T-cell (primary cell): ENCODE measurements around the gene GALNTL6. TPM values are rescaled to one million over a fixed set of nuclear protein-coding genes. Genes with fewer than 3 reads are reported as not detected.

ENCODE experiments used
- ATAC-seq, 4 experiments: fragments of 200-7000 bp in 3 of 4; fragments of 150-1000 bp in 1 of 4; cut with Tn5 transposase; replicated peaks in 1 of 4; 1 replicate in 3 of 4; 2 replicates in 1 of 4; pipeline ENCODE4 v1.10.0; 2021; ENCODE audit warnings: moderate library complexity in 3 of 4, mild to moderate bottlenecking in 2 of 4, moderate number of reproducible peaks in 1 of 4
- CTCF ChIA-PET, 2 donors: fragments of 300-600 bp; sonication (Branson Sonifier 250); formaldehyde crosslinking; loops; one replicate each; lab custom pipeline; 2022; ENCODE audit warnings: antibody characterized with exemption in 2 of 2; lab: Charles Lee
- POLR2A ChIA-PET, 2 donors: fragments of 300-600 bp; sonication (Branson Sonifier 250); formaldehyde crosslinking; loops; one replicate each; lab custom pipeline; 2022; ENCODE audit warnings: antibody characterized with exemption in 2 of 2; lab: Charles Lee
- DNase-seq, 35 experiments: peaks; one replicate each; pipeline versions ENCODE4 v3.0.0 to v3.0.0-alpha.2; 2013 to 2023
- H3K27ac ChIP-seq: one replicate; pipeline ENCODE4 v1.5.1; 2013; ENCODE audit warnings: low read length
- H3K27me3 ChIP-seq, 2 experiments: replicated peaks in 1 of 2; 1 replicate in 1 of 2; 2 replicates in 1 of 2; pipeline versions ENCODE4 v1.6.1 to v1.7.0; 2013; ENCODE audit warnings: low read length in 1 of 2, mixed read lengths in 1 of 2; ENCODE audit not compliant: control insufficient read depth in 2 of 2, insufficient read depth in 2 of 2; ENCODE audit errors: extremely low read depth in 1 of 2
- H3K36me3 ChIP-seq, 2 donors: 1 replicate in 1 of 2; 2 replicates in 1 of 2; pipeline versions ENCODE4 v1.6.1 to v1.7.0; 2013; ENCODE audit warnings: low read length in 1 of 2; ENCODE audit not compliant: control insufficient read depth in 2 of 2, insufficient read depth in 1 of 2; ENCODE audit errors: extremely low read depth in 1 of 2
- H3K4me1 ChIP-seq, 2 experiments: 1 replicate in 1 of 2; 2 replicates in 1 of 2; pipeline versions ENCODE4 v1.6.1 to v1.7.0; 2013; ENCODE audit warnings: low read length in 2 of 2, mixed read lengths in 1 of 2; ENCODE audit not compliant: insufficient read depth in 2 of 2, control insufficient read depth in 1 of 2; ENCODE audit errors: extremely low read depth in 1 of 2
- H3K4me3 ChIP-seq, 2 donors: 1 replicate in 1 of 2; 2 replicates in 1 of 2; pipeline versions ENCODE4 v1.5.1 to v1.7.0; 2013; ENCODE audit warnings: mild to moderate bottlenecking in 2 of 2, low read length in 1 of 2, moderate library complexity in 1 of 2; ENCODE audit not compliant: control insufficient read depth in 1 of 2; ENCODE audit errors: extremely low read depth in 1 of 2
- H3K9me3 ChIP-seq: 2 replicates; pipeline ENCODE4 v1.7.0; 2013
- H3K27ac Mint-ChIP-seq, 2 donors: one replicate each; pipeline ENCODE4 v1.8.0; 2020 to 2021; ENCODE audit warnings: mild to moderate bottlenecking in 2 of 2, mixed read lengths in 2 of 2
- H3K27me3 Mint-ChIP-seq, 2 donors: one replicate each; pipeline ENCODE4 v1.8.0; 2021 to 2022; ENCODE audit warnings: mixed read lengths in 2 of 2
- H3K36me3 Mint-ChIP-seq: one replicate; pipeline ENCODE4 v1.8.0; 2021; ENCODE audit warnings: mixed read lengths
- H3K4me1 Mint-ChIP-seq, 3 donors: one replicate each; pipeline ENCODE4 v1.8.0; 2020 to 2022; ENCODE audit warnings: mixed read lengths in 3 of 3, mild to moderate bottlenecking in 1 of 3
- H3K4me3 Mint-ChIP-seq, 3 donors: one replicate each; pipeline ENCODE4 v1.8.0; 2020 to 2022; ENCODE audit warnings: mild to moderate bottlenecking in 3 of 3, mixed read lengths in 3 of 3, moderate library complexity in 3 of 3
- H3K9me3 Mint-ChIP-seq, 3 donors: one replicate each; pipeline ENCODE4 v1.8.0; 2020 to 2022; ENCODE audit warnings: mixed read lengths in 3 of 3
- WGBS: methylation state at CpG from one replicate; pipeline ENCODE4 v1.1.5; 2013; ENCODE audit warnings: missing lambda C conversion rate; ENCODE audit not compliant: insufficient coverage; 5-methylcytosine and 5-hydroxymethylcytosine counted together
- total RNA-seq, 35 experiments: library from RNA in 6 of 35; stranded (reverse) in 6 of 35; fragments of 120-200 nt in 1 of 35; gene quantifications; one replicate each; pipeline versions ENCODE4 v1.2.1 to v1.2.4 and lab custom pipeline; 2013 to 2026

Gene GALNTL6
- total RNA-seq, 5 donors from 2014 or later (not counting 1 experiment from before 2014, with no cell fraction given), result not detected

DNA sequence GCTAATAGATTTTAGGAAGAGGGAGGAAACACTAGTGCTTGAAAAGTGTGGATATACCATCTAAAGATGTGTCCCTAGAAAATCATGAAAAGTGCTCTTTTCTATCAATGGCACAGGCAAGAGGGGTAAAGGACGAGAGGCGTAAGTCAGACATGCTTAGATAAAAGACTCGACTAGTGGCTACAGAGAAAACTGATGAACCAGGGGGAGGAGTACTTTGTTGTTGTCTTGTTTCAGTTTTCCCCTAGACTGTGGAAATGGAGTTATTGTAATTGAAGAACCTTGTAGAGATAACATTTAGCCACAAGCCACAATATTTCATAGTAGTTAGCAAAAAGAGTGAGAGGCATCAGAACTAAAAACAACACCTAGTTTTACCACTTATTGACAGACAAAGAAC lies 21.4 kb downstream of the GALNTL6 start:
- H3K4me1 Mint-ChIP-seq, result no peaks in the 10 kb centered on the region
- H3K9me3 Mint-ChIP-seq, result peaks cover 3 to 15% (median 5%) of the 10 kb centered on the region in 3 donors
- DNase-seq (no peak), ATAC-seq (no peak)
- no peak overlapping the region for H3K27ac Mint-ChIP-seq
- Histone ChIP-seq H3K27ac (no peak overlapping the region), H3K27me3 (no peaks in the 10 kb centered on the region), H3K4me1 (no peaks in the 10 kb centered on the region), H3K9me3 (no peaks in the 10 kb centered on the region), H3K36me3 (no peaks in the 10 kb centered on the region), H3K4me3 (no peak overlapping the region)
- CTCF ChIA-PET, result no interaction called here
- no peaks in the 10 kb centered on the region for H3K36me3 Mint-ChIP-seq
- H3K27me3 Mint-ChIP-seq, result no peaks in the 10 kb centered on the region
- POLR2A ChIA-PET, result no interaction called here
- H3K4me3 Mint-ChIP-seq, result no peak overlapping the region
- no CpG with 5 or more reads among the region's 3 CpGs for WGBS

DNA sequence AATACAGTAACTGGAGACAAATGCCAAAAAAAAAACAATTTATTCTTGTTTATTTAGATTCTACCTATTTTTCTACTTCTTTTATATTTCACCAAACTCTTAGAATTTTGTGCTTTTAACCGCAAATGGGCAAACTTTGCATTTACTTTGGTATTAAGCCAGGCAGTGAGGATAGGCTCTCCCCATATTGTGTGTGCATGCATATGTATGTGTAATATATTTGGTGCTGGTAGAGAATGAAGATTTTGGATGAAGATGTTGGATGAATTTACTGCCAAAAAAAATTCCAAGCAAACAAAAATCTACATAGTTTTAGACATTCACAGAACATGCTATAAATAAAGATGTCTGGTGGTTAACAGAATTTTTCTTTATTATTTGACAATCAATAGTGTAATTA lies 30.3 kb downstream of the GALNTL6 start:
- ATAC-seq (no peak), DNase-seq (no peak)
- no peak overlapping the region for H3K4me3 Mint-ChIP-seq
- H3K4me3 ChIP-seq, result no peak overlapping the region
- H3K36me3 Mint-ChIP-seq, result no peaks in the 10 kb centered on the region
- H3K27me3 Mint-ChIP-seq, result no peaks in the 10 kb centered on the region
- ChIA-PET POLR2A (no interaction called here), CTCF (no interaction called here)
- WGBS, result no CpG with 5 or more reads among the region's 1 CpG
- H3K27me3 ChIP-seq, result no peaks in the 10 kb centered on the region
- no peaks in the 10 kb centered on the region for H3K36me3 ChIP-seq
- H3K4me1 Mint-ChIP-seq, result no peaks in the 10 kb centered on the region
- no peaks in the 10 kb centered on the region for H3K9me3 ChIP-seq
- no peaks in the 10 kb centered on the region for H3K4me1 ChIP-seq
- no peak overlapping the region for H3K27ac Mint-ChIP-seq
- H3K27ac ChIP-seq, result no peak overlapping the region
- peaks cover 7 to 20% (median 10%) of the 10 kb centered on the region in 3 donors for H3K9me3 Mint-ChIP-seq

- Mint-ChIP-seq H3K4me1 (no peaks in the 10 kb centered on the region), H3K27me3 (no peaks in the 10 kb centered on the region), H3K4me3 (no peak overlapping the region), H3K9me3 (peaks cover 7 to 21% (median 9%) of the 10 kb centered on the region in 3 donors), H3K36me3 (no peaks in the 10 kb centered on the region), H3K27ac (no peak overlapping the region)
- WGBS, result no CpG with 5 or more reads among the region's 2 CpGs
- ATAC-seq (no peak), DNase-seq (no peak)
- Histone ChIP-seq H3K27ac (no peak overlapping the region), H3K36me3 (no peaks in the 10 kb centered on the region), H3K4me3 (no peak overlapping the region), H3K4me1 (no peaks in the 10 kb centered on the region), H3K27me3 (no peaks in the 10 kb centered on the region), H3K9me3 (no peaks in the 10 kb centered on the region)
- ChIA-PET POLR2A (no interaction called here), CTCF (no interaction called here)
Measured at GRCh38 chr4:171846232-171846631, 33.0 kb downstream of the GALNTL6 start.

DNA sequence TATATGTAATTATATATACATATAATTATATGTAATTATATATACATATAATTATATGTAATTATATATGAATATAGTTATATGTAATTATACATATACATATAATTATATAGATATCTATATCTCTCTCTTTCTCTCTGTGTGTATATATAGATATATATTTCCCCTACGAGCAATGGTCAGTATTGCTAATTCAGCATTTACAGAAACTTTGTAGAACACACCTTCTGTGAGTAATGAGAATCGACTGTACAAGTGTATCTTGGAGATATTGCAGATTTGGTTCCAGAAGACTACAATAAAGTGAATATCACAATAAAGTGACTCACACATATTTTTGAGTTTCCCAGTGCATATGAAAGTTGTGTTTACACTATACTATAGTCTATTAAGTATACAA lies 33.7 kb downstream of the GALNTL6 start:
- Histone ChIP-seq H3K4me1 (no peaks in the 10 kb centered on the region), H3K36me3 (no peaks in the 10 kb centered on the region), H3K27ac (no peak overlapping the region), H3K9me3 (no peaks in the 10 kb centered on the region), H3K27me3 (no peaks in the 10 kb centered on the region), H3K4me3 (no peak overlapping the region)
- ChIA-PET CTCF (no interaction called here), POLR2A (no interaction called here)
- no peak for ATAC-seq
- H3K36me3 Mint-ChIP-seq, result no peaks in the 10 kb centered on the region
- H3K9me3 Mint-ChIP-seq, result peaks cover 7 to 21% (median 9%) of the 10 kb centered on the region in 3 donors
- WGBS, result no CpG with 5 or more reads among the region's 2 CpGs
- DNase-seq, result no peak
- no peak overlapping the region for H3K27ac Mint-ChIP-seq
- H3K4me1 Mint-ChIP-seq, result no peaks in the 10 kb centered on the region
- H3K4me3 Mint-ChIP-seq, result no peak overlapping the region
- H3K27me3 Mint-ChIP-seq, result no peaks in the 10 kb centered on the region

- POLR2A ChIA-PET, result no interaction called here
- Mint-ChIP-seq H3K4me1 (no peaks in the 10 kb centered on the region), H3K27ac (no peak overlapping the region), H3K9me3 (peaks cover 4 to 15% (median 8%) of the 10 kb centered on the region in 3 donors), H3K4me3 (no peak overlapping the region), H3K27me3 (no peaks in the 10 kb centered on the region), H3K36me3 (no peaks in the 10 kb centered on the region)
- no peak overlapping the region for H3K4me3 ChIP-seq
- H3K36me3 ChIP-seq, result no peaks in the 10 kb centered on the region
- H3K4me1 ChIP-seq, result no peaks in the 10 kb centered on the region
- no peak overlapping the region for H3K27ac ChIP-seq
- CTCF ChIA-PET, result interaction anchor here in 1 of 2 donors (0.6 kb wide), 1 partner anchor 16 kb away, joined by 3 read pairs; no protein-coding TSS in a partner anchor
- DNase-seq (no peak), ATAC-seq (no peak)
- 80% methylated on average over 1 of the region's 1 CpG for WGBS
- no peaks in the 10 kb centered on the region for H3K9me3 ChIP-seq
- no peaks in the 10 kb centered on the region for H3K27me3 ChIP-seq
Measured at GRCh38 chr4:171847751-171848150, 34.5 kb downstream of the GALNTL6 start.

GRCh38 chr4:171849686-171850222 lies 36.5 kb downstream of the GALNTL6 start:
- H3K9me3 Mint-ChIP-seq, result peaks cover 3 to 17% (median 12%) of the 10 kb centered on the region in 3 donors
- 76% methylated on average over 5 of the region's 8 CpGs for WGBS
- H3K4me1 Mint-ChIP-seq, result no peaks in the 10 kb centered on the region
- CTCF ChIA-PET, result no interaction called here
- H3K27me3 ChIP-seq, result no peaks in the 10 kb centered on the region
- H3K4me1 ChIP-seq, result no peaks in the 10 kb centered on the region
- H3K36me3 ChIP-seq, result no peaks in the 10 kb centered on the region
- POLR2A ChIA-PET, result no interaction called here
- H3K4me3 Mint-ChIP-seq, result no peak overlapping the region
- H3K27ac ChIP-seq, result no peak overlapping the region
- H3K27ac Mint-ChIP-seq, result no peak overlapping the region
- DNase-seq (no peak), ATAC-seq (no peak)
- H3K27me3 Mint-ChIP-seq, result no peaks in the 10 kb centered on the region
- no peaks in the 10 kb centered on the region for H3K9me3 ChIP-seq
- no peak overlapping the region for H3K4me3 ChIP-seq
- no peaks in the 10 kb centered on the region for H3K36me3 Mint-ChIP-seq

DNA sequence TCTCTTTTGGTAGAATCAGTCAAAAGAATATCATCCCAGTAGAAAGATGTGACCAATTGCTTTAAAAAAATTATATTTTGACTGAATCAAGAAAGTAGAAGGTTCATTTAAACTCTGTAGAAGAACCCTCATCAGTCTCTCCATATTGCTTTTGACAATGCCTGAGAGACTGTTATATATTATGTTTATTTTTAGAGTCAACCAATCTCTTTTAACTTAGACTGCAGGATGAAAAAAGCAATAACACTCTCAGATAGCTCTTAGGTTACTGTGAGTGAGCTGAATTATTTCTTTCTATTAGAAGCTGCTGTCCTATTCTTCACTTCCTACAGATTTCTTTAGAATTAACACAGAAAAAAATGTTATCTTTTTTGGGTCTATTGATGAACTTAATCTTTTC lies 38.1 kb downstream of the GALNTL6 start:
- Mint-ChIP-seq H3K4me1 (no peaks in the 10 kb centered on the region), H3K36me3 (no peaks in the 10 kb centered on the region), H3K4me3 (no peak overlapping the region), H3K27me3 (no peaks in the 10 kb centered on the region), H3K9me3 (peaks cover 3 to 17% (median 12%) of the 10 kb centered on the region in 3 donors), H3K27ac (no peak overlapping the region)
- CTCF ChIA-PET, result no interaction called here
- Histone ChIP-seq H3K4me3 (no peak overlapping the region), H3K27ac (no peak overlapping the region), H3K4me1 (no peaks in the 10 kb centered on the region), H3K9me3 (no peaks in the 10 kb centered on the region), H3K27me3 (no peaks in the 10 kb centered on the region), H3K36me3 (no peaks in the 10 kb centered on the region)
- no peak for DNase-seq
- no peak for ATAC-seq
- POLR2A ChIA-PET, result no interaction called here
